ENCODE measurements around the gene RAB20. TPM values are rescaled to one million over a fixed set of nuclear protein-coding genes. Genes with fewer than 3 reads are reported as not detected.

Gene RAB20
- total and polyA plus RNA-seq, 9 of the 15 experiments (the other 6 are each of a cell fraction or from before 2014, with no cell fraction given) = 0.62 to 9.2 (median 5.4) TPM

DNA sequence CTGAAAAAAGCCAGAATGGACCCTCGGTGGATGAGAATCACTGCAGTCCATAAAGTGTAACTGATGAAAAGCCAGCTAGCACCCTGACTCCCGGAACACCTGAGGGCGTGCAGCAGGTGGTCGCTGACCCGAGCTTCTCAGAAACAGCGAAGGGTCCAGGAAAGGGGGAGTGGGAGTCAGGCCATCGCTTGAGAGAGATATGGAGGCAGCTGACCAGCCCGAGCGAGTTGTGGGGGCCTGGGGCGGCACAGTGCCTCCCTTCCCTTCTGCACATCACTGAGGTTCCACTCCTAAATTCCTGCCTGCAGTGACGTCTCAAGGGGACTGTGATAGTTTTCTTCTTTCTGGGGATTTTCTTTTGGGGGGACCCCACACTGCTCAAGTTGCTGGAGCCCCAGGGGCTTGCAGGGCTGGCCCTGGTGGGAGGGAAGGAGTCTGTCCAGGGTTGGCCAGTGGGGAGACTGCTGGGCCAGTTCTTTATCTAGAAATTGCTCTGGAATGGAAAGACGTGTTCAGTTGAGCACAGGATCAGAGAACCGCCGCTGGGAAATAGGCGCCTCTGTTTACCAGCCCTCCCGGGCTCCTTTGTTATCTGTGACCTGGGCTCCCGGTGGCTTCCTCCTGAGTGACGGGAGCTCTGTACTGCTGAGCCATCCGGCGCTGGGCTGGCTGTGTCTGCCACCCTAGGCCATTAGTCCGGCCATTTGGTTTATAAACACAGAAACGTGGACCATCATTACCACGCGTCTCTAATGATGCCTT is 71.3 kb downstream of the RAB20 start (continued):
- TF ChIP-seq, protein P1, sequence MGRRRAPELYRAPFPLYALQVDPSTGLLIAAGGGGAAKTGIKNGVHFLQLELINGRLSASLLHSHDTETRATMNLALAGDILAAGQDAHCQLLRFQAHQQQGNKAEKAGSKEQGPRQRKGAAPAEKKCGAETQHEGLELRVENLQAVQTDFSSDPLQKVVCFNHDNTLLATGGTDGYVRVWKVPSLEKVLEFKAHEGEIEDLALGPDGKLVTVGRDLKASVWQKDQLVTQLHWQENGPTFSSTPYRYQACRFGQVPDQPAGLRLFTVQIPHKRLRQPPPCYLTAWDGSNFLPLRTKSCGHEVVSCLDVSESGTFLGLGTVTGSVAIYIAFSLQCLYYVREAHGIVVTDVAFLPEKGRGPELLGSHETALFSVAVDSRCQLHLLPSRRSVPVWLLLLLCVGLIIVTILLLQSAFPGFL (CRISPR knock-in tag; IDR thresholded peaks at IDR 0.05) = no peak
- TF ChIP-seq NONO (IDR thresholded peaks at IDR 0.05; ENCODE audit: low read depth in 2 of 2, low read length in 1 of 2) = no peak
- no peak for TF ChIP-seq ZNF253 (CRISPR knock-in tag; conservative IDR thresholded peaks at IDR 0.05)
- TF ChIP-seq, protein P2, sequence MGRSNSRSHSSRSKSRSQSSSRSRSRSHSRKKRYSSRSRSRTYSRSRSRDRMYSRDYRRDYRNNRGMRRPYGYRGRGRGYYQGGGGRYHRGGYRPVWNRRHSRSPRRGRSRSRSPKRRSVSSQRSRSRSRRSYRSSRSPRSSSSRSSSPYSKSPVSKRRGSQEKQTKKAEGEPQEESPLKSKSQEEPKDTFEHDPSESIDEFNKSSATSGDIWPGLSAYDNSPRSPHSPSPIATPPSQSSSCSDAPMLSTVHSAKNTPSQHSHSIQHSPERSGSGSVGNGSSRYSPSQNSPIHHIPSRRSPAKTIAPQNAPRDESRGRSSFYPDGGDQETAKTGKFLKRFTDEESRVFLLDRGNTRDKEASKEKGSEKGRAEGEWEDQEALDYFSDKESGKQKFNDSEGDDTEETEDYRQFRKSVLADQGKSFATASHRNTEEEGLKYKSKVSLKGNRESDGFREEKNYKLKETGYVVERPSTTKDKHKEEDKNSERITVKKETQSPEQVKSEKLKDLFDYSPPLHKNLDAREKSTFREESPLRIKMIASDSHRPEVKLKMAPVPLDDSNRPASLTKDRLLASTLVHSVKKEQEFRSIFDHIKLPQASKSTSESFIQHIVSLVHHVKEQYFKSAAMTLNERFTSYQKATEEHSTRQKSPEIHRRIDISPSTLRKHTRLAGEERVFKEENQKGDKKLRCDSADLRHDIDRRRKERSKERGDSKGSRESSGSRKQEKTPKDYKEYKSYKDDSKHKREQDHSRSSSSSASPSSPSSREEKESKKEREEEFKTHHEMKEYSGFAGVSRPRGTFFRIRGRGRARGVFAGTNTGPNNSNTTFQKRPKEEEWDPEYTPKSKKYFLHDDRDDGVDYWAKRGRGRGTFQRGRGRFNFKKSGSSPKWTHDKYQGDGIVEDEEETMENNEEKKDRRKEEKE (IDR thresholded peaks at IDR 0.05; ENCODE audit: borderline replicate concordance in 1 of 2, control insufficient read depth in 1 of 2, low read depth in 2 of 2, low read length in 1 of 2) = no peak
- TF ChIP-seq ETV6 (IDR thresholded peaks at IDR 0.05; ENCODE audit: borderline replicate concordance in 1 of 2, low read depth in 2 of 2, low read length in 1 of 2) = no peak
- no peak for TF ChIP-seq ETV6 (CRISPR knock-in tag; IDR thresholded peaks at IDR 0.05; ENCODE audit: borderline replicate concordance)
- TF ChIP-seq, protein P3, sequence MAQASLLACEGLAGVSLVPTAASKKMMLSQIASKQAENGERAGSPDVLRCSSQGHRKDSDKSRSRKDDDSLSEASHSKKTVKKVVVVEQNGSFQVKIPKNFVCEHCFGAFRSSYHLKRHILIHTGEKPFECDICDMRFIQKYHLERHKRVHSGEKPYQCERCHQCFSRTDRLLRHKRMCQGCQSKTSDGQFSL (CRISPR knock-in tag; IDR thresholded peaks at IDR 0.05) = no peak
- TF ChIP-seq, protein P3 (tag; IDR thresholded peaks at IDR 0.05) = no peak
- TF ChIP-seq TAL1 (IDR thresholded peaks at IDR 0.05) = no peak
- TF ChIP-seq, protein P4, sequence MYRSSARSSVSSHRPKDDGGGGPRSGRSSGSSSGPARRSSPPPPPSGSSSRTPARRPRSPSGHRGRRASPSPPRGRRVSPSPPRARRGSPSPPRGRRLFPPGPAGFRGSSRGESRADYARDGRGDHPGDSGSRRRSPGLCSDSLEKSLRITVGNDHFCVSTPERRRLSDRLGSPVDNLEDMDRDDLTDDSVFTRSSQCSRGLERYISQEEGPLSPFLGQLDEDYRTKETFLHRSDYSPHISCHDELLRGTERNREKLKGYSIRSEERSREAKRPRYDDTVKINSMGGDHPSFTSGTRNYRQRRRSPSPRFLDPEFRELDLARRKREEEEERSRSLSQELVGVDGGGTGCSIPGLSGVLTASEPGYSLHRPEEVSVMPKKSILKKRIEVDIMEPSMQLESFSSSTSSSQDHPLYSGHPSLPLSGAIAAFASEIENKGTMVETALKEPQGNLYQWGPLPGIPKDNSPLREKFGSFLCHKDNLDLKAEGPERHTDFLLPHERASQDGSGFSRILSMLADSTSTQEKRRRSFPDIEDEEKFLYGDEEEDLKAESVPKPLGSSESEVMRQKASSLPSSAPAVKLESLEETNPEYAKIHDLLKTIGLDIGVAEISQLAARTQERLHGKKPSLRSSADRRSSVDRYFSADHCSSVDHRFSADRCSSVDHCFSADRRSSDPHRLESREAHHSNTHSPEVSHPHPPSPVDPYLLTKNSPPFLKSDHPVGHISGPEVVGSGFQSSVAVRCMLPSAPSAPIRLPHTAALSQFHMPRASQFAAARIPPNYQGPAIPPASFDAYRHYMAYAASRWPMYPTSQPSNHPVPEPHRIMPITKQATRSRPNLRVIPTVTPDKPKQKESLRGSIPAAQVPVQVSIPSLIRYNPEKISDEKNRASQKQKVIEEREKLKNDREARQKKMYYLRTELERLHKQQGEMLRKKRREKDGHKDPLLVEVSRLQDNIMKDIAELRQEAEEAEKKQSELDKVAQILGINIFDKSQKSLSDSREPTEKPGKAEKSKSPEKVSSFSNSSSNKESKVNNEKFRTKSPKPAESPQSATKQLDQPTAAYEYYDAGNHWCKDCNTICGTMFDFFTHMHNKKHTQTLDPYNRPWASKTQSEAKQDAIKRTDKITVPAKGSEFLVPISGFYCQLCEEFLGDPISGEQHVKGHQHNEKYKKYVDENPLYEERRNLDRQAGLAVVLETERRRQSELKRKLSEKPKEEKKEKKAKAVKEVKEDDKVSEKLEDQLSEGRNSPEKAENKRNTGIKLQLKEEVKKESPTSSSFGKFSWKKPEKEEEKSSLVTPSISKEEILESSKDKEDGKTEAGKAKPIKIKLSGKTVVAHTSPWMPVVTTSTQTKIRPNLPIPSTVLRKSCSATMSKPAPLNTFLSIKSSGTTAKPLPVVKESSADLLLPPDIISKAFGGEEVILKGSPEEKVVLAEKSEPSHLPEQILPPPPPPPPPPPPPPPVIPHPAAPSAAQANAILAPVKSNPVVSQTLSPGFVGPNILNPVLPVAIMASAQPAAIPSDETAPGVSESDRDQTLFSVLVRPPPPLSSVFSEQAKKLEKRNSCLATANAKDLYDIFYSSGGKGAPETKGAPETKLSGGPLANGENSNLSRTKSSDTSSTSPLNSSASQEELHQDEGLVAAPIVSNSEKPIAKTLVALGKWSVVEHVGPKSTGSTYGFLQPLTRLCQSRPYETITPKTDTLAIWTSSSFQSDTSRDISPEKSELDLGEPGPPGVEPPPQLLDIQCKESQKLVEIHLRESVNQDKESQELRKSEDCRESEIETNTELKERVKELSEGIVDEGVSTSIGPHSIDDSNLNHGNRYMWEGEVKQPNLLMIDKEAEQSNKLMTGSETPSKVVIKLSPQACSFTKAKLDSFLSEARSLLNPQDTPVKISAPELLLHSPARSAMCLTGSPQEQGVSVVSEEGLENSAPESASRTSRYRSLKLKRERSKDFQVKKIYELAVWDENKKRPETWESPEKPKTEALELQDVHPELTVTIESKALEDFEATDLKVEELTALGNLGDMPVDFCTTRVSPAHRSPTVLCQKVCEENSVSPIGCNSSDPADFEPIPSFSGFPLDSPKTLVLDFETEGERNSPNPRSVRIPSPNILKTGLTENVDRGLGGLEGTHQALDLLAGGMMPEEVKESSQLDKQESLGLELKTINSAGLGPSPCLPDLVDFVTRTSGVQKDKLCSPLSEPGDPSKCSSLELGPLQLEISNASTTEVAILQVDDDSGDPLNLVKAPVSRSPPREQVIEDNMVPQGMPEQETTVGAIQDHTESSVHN (IDR thresholded peaks at IDR 0.05; ENCODE audit: borderline replicate concordance in 1 of 2, low read depth in 1 of 2) = no peak
